Kidney epithelial cell (primary cell): ENCODE measurements around the gene LPGAT1. TPM values are rescaled to one million over a fixed set of nuclear protein-coding genes. Genes with fewer than 3 reads are reported as not detected.

Source experiments
- DNase-seq: peaks from one replicate; pipeline ENCODE4 v3.0.0-alpha.2; 2010; ENCODE audit warnings: low read depth
- H3K27me3 ChIP-seq: 2 replicates; pipeline ENCODE4 v1.6.0; 2011; ENCODE audit warnings: low read length; ENCODE audit not compliant: control insufficient read depth, insufficient read depth
- H3K36me3 ChIP-seq: 2 replicates; pipeline ENCODE4 v1.5.1; 2011; ENCODE audit warnings: low read length; ENCODE audit not compliant: control insufficient read depth, insufficient read depth
- H3K4me3 ChIP-seq: 2 replicates; pipeline ENCODE4 v1.5.1; 2011; ENCODE audit warnings: low read depth, mild to moderate bottlenecking, control low read depth, low read length
- total RNA-seq: library from RNA; depleted of rRNA; stranded (reverse); fragments of >200 nt; gene quantifications from 2 replicates; pipeline ENCODE4 v1.2.3, GENCODE V29; 2015
- TF ChIP-seq, protein P1 (sequence below): IDR thresholded peaks from 2 replicates; pipeline ENCODE4 v1.5.1; 2011; ENCODE audit warnings: mild to moderate bottlenecking, moderate library complexity, low read length, control low read depth, inconsistent platforms; ENCODE audit not compliant: insufficient read depth, poor library complexity, severe bottlenecking

The LPGAT1 gene
- total RNA-seq, 1 donor from 2014 or later: 51.9 TPM

DNA sequence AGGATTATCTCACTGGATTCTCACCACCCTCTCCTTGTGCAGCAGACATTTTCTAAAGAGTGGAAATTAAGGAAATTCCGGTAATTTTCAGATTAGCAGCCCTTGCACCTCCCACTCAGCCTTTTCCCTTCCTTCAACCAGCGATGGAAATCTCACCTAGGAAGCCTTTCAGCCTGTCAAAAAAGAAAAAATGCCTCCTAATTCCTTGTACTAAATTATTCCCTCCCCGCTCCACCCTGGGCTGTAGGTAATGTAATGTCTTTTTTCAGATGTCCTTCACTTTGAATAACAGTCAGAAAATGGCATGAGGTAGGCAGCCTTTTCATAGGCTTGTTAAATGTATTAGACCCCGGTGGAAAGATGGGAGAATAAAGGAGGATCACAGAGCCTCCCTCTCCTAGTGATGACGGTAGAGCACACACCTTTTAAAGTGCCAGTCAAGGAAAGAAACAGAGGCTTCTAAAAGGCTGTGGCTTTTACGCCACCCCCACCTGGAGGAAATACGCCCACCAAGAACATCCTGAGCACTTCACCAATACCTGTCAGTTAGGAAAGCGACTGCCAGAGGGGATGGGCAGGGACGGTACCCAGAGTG, 92.4 kb downstream of the LPGAT1 start:
- H3K27me3 ChIP-seq: no peaks in the 10 kb centered on the region
- H3K4me3 ChIP-seq: no peak overlapping the region
- TF ChIP-seq, protein P1, sequence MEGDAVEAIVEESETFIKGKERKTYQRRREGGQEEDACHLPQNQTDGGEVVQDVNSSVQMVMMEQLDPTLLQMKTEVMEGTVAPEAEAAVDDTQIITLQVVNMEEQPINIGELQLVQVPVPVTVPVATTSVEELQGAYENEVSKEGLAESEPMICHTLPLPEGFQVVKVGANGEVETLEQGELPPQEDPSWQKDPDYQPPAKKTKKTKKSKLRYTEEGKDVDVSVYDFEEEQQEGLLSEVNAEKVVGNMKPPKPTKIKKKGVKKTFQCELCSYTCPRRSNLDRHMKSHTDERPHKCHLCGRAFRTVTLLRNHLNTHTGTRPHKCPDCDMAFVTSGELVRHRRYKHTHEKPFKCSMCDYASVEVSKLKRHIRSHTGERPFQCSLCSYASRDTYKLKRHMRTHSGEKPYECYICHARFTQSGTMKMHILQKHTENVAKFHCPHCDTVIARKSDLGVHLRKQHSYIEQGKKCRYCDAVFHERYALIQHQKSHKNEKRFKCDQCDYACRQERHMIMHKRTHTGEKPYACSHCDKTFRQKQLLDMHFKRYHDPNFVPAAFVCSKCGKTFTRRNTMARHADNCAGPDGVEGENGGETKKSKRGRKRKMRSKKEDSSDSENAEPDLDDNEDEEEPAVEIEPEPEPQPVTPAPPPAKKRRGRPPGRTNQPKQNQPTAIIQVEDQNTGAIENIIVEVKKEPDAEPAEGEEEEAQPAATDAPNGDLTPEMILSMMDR: no peak
- H3K36me3 ChIP-seq: no peaks in the 10 kb centered on the region
- no peak for DNase-seq

DNA sequence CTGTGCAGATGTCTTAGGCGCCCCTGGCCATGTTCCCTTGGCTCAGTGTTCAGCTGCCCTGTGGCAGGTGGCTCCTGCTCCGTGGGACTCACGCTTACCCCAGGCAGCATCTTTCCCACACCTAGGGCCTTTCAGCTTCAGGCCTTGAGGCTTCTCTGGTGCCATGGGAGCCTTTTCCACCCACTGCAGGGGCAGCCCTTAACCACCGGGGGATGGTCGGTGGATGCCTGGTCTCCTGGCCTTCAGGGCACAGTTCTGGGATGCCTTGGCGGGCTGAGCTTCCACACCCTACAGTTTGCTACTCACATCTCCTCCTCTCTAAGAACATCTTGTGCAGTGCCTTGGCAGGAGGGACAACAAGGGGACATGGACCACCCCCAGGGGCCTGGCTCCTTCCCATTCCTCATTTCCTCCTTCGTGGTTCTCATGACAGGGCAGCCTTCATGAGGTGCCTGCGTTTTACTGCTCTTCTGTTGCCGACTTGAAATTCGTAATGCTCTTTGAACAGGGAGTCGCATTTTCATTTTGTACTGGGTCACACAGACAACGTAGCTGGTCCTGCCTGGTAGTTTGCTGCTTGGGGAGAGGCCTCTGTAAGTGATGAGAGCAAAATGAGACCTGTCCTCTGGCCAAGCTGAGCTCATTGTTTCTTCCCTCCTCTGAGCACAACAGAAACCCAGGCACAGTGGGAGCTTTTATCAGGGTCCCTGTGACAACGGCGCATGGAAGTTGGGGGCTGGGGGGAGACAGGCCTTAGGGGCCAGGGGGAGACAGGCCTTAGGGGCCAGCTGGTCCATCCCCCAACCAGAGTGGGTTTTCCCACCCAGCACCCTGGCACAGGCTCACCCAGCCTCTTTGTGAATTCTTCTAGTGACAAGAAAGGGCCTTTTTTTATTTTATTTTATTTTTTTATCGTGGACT, 93.2 kb downstream of the LPGAT1 start:
- Histone ChIP-seq H3K4me3 (no peak overlapping the region), H3K36me3 (no peaks in the 10 kb centered on the region), H3K27me3 (no peaks in the 10 kb centered on the region)
- TF ChIP-seq, protein P1: no peak
- DNase-seq: no peak

DNA sequence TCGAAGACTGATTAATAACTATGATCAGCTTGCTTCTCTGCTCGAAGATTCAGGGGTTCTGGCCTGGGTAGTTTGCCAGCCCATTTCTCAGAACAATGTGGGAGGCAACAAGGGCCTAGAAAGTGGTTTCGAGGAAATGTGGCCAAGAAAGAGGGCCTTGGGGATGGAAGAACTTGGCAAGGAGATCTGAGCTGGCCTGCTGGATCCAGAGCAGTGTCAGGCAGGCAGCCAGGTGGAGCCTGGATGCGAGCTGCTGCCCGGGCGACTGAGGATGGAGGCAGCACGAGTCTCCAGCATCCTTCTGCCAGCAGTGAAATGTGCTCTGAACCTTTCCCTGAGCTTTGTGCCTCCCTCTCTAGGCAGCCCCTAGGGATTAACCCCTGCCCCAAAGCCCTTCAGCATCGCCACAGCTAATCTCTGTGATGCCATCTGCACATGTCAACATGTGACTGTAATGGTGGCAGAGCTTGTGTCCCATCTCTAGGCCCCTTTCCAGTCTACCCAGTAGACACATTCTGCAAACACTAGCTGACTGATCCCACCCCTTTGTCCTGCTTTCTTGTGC, 94.1 kb downstream of the LPGAT1 start:
- H3K4me3 ChIP-seq: no peak overlapping the region
- no peaks in the 10 kb centered on the region for H3K36me3 ChIP-seq
- DNase-seq: no peak
- no peaks in the 10 kb centered on the region for H3K27me3 ChIP-seq
- TF ChIP-seq, protein P1: no peak

DNA sequence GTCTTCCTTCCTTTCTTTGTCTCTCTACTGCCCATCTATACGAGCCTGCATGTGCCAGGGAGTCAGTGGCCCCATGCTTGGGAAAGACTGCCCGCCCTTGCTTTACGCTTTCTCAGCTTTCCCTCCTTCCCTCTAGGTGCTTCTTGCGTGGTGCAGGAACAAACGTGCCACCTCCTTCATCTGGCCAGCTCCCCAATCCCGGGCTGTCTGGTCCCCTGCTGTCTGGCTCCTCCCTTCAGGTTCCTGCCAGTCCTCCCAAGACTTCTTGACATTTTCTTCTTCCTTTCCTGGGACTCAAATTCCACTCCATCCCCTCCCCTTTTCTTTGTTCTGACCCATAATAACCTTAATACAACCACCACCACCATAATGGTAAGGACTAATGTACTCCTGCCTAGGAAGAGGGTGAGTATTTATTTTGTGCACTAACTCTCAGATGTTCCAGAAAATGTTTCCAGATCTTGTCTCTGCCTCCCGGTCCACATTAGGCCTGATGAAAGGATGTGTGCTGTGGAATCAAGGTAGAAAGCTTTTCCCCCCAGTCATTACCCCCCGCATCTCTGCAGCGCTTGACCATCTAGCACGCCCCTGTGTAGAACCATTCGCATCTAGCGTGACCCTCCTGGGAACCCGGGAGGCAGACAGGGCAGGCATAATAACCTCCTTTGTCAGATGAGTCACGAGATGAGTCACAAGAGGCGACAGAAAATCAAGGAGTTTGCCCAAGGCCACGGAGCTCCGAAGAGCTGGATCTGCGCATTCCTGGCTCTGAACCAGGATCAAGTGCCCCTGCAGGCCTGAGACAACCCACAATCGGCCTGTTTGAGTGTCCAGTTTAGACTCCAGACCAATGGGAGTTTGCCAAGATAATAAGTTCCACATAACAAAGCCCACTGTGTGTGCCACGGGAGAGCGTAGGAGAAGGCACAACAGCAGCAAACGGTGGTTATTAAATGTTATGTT, 95.1 kb downstream of the LPGAT1 start:
- no peaks in the 10 kb centered on the region for H3K27me3 ChIP-seq
- H3K36me3 ChIP-seq: no peaks in the 10 kb centered on the region
- H3K4me3 ChIP-seq: no peak overlapping the region
- DNase-seq: peak; percentile 77
- TF ChIP-seq, protein P1: no peak

DNA sequence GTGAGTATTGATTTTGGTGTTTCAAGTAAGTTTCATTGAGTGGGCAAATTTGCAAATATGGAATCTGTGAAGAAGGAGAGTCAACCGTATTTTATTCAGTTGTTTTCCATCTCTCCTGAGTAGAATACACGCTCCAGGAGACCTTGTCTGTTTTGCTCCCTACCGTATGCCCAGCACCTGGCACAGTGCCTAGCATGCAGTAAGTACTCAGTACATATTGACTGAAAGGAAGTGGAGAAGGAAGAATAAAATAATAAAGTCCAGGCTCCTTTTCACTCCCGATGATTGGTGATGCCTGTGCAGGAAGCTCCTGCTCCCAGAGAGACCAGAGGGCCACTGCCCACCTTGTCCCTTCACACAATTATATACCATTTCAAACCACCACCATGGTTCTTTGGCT, 95.8 kb downstream of the LPGAT1 start:
- H3K36me3 ChIP-seq: no peaks in the 10 kb centered on the region
- no peak overlapping the region for H3K4me3 ChIP-seq
- H3K27me3 ChIP-seq: no peaks in the 10 kb centered on the region
- TF ChIP-seq, protein P1: no peak
- no peak for DNase-seq
